Trophoblast cell (in vitro differentiated cells and primary cell): Measurements from ENCODE around the gene ARHGAP42.
"Not testable (repeated sequence)": the region's sequence is repeated elsewhere in the genome, so short reads cannot be mapped to it uniquely, and the experiment has no call there.

Experiments
- DNase-seq, 2 donors: peaks; one replicate each; pipeline ENCODE4 v3.0.0-alpha.2; 2016
- H2AFZ ChIP-seq: 2 replicates; pipeline ENCODE4 v1.6.1; 2013; ENCODE audit warnings: low read length, moderate library complexity, mild to moderate bottlenecking; ENCODE audit not compliant: insufficient read depth, poor library complexity
- H2AK5ac ChIP-seq: 2 replicates; pipeline ENCODE4 v1.6.1; 2013; ENCODE audit warnings: mild to moderate bottlenecking, low read length
- H2BK120ac ChIP-seq: 2 replicates; pipeline ENCODE4 v1.6.1; 2013; ENCODE audit warnings: low read length, mild to moderate bottlenecking, moderate library complexity; ENCODE audit not compliant: insufficient read depth, poor library complexity
- H2BK12ac ChIP-seq: 2 replicates; pipeline ENCODE4 v1.6.1; 2013; ENCODE audit warnings: mild to moderate bottlenecking, low read length, moderate library complexity
- H2BK5ac ChIP-seq: 2 replicates; pipeline ENCODE4 v1.6.1; 2013; ENCODE audit warnings: low read length, low read depth, moderate library complexity, mild to moderate bottlenecking; ENCODE audit not compliant: poor library complexity
- H3K14ac ChIP-seq: 2 replicates; pipeline ENCODE4 v1.6.1; 2013; ENCODE audit warnings: mild to moderate bottlenecking, low read length
- H3K18ac ChIP-seq: 2 replicates; pipeline ENCODE4 v1.6.1; 2013; ENCODE audit warnings: mild to moderate bottlenecking, low read length
- H3K23ac ChIP-seq: 2 replicates; pipeline ENCODE4 v1.6.1; 2013; ENCODE audit warnings: low read length
- H3K27ac ChIP-seq: 2 replicates; pipeline ENCODE4 v1.5.1; 2013; ENCODE audit warnings: low read depth, mild to moderate bottlenecking, inconsistent platforms, low read length, moderate library complexity
- H3K27me3 ChIP-seq: 2 replicates; pipeline ENCODE4 v1.6.1; 2013; ENCODE audit warnings: inconsistent platforms, mild to moderate bottlenecking, low read length, moderate library complexity; ENCODE audit not compliant: insufficient read depth
- H3K36me3 ChIP-seq, 2 experiments: 1 replicate in 1 of 2; 2 replicates in 1 of 2; pipeline ENCODE4 v1.6.1; 2013; ENCODE audit warnings: low read length in 2 of 2, mild to moderate bottlenecking in 2 of 2, moderate library complexity in 1 of 2; ENCODE audit not compliant: insufficient read depth in 2 of 2, control insufficient read depth in 1 of 2
- H3K4ac ChIP-seq: 2 replicates; pipeline ENCODE4 v1.6.1; 2013; ENCODE audit warnings: low read depth, mild to moderate bottlenecking, low read length, moderate library complexity
- H3K4me1 ChIP-seq, 2 experiments: 1 replicate in 1 of 2; 2 replicates in 1 of 2; pipeline ENCODE4 v1.6.1; 2013; ENCODE audit warnings: low read length in 2 of 2, mild to moderate bottlenecking in 2 of 2, moderate library complexity in 1 of 2; ENCODE audit not compliant: insufficient read depth in 2 of 2, control insufficient read depth in 1 of 2
- H3K4me2 ChIP-seq: 2 replicates; pipeline ENCODE4 v1.6.1; 2013; ENCODE audit warnings: inconsistent platforms, mild to moderate bottlenecking, low read length, moderate library complexity
- H3K4me3 ChIP-seq: 2 replicates; pipeline ENCODE4 v1.5.1; 2013; ENCODE audit warnings: mild to moderate bottlenecking, low read depth, low read length, inconsistent platforms
- H3K79me1 ChIP-seq: one replicate; pipeline ENCODE4 v1.6.1; 2013; ENCODE audit warnings: low read length
- H3K79me2 ChIP-seq: 2 replicates; pipeline ENCODE4 v1.6.1; 2013; ENCODE audit warnings: low read length, mild to moderate bottlenecking; ENCODE audit not compliant: control insufficient read depth, insufficient read depth, poor library complexity
- H3K9ac ChIP-seq: 2 replicates; pipeline ENCODE4 v1.6.1; 2013; ENCODE audit warnings: mild to moderate bottlenecking, low read length
- H3K9me3 ChIP-seq: 2 replicates; pipeline ENCODE4 v1.6.1; 2013; ENCODE audit warnings: low read depth, mild to moderate bottlenecking, control low read depth, inconsistent platforms, low read length; ENCODE audit not compliant: insufficient read depth
- H4K12ac ChIP-seq: 2 replicates; pipeline ENCODE4 v1.6.1; 2013; ENCODE audit warnings: low read depth, mild to moderate bottlenecking, low read length, moderate library complexity
- H4K8ac ChIP-seq: 2 replicates; pipeline ENCODE4 v1.6.1; 2013; ENCODE audit warnings: low read depth, mild to moderate bottlenecking, low read length, moderate library complexity
- H4K91ac ChIP-seq: one replicate; pipeline ENCODE4 v1.6.1; 2013; ENCODE audit warnings: low read depth, mild to moderate bottlenecking, low read length, moderate library complexity
- WGBS: extraction: QIAGEN DNeasy Blood & Tissue Kit; methylation state at CpG from one replicate; pipeline ENCODE4 v1.1.7; 2013; ENCODE audit warnings: missing lambda C conversion rate; ENCODE audit not compliant: insufficient read length, insufficient coverage; ENCODE audit errors: extremely low coverage; 5-methylcytosine and 5-hydroxymethylcytosine counted together

ARHGAP42 gene

GRCh38 chr11:100892886-100893285 is 205.8 kb downstream of the ARHGAP42 start:
- no CpG with 5 or more reads among the region's 1 CpG for WGBS
- H3K36me3 ChIP-seq, result no peaks in the 10 kb centered on the region

GRCh38 chr11:100895449-100895848 is 208.4 kb downstream of the ARHGAP42 start:
- Histone ChIP-seq H3K27ac (no peak overlapping the region), H2BK5ac (no peak overlapping the region), H3K79me1 (no peaks in the 10 kb centered on the region), H3K4me3 (no peak overlapping the region), H4K8ac (no peak overlapping the region), H2AK5ac (no peak overlapping the region), H3K9me3 (no peaks in the 10 kb centered on the region), H3K18ac (no peak overlapping the region), H3K4me1 (peaks cover 0 to 2% of the 10 kb centered on the region in 2 experiments), H3K4me2 (no peak overlapping the region), H3K9ac (no peak overlapping the region), H3K4ac (no peak overlapping the region), H3K14ac (no peak overlapping the region), H4K91ac (no peak overlapping the region), H3K23ac (no peak overlapping the region), H3K79me2 (no peaks in the 10 kb centered on the region), H4K12ac (no peak overlapping the region), H3K36me3 (no peaks in the 10 kb centered on the region), H2AFZ (no peak overlapping the region), H2BK120ac (no peak overlapping the region), H2BK12ac (peak overlapping the region; percentile 45), H3K27me3 (no peaks in the 10 kb centered on the region)
- DNase-seq, result no peak
- no CpG with 5 or more reads among the region's 1 CpG for WGBS

More at GRCh38 chr11:100892886-100893285, 205.8 kb downstream of the ARHGAP42 start:
- Histone ChIP-seq H3K79me2 (no peaks in the 10 kb centered on the region), H2AFZ (no peak overlapping the region), H3K18ac (no peak overlapping the region), H3K4me3 (no peak overlapping the region), H3K27ac (no peak overlapping the region), H4K12ac (no peak overlapping the region), H3K4me2 (no peak overlapping the region), H2AK5ac (no peak overlapping the region), H4K8ac (no peak overlapping the region), H3K9me3 (no peaks in the 10 kb centered on the region), H2BK120ac (no peak overlapping the region), H3K4ac (no peak overlapping the region), H3K9ac (no peak overlapping the region), H3K79me1 (no peaks in the 10 kb centered on the region), H3K27me3 (no peaks in the 10 kb centered on the region), H2BK5ac (no peak overlapping the region), H4K91ac (no peak overlapping the region), H3K14ac (no peak overlapping the region), H2BK12ac (no peak overlapping the region), H3K4me1 (peaks cover 0 to 2% of the 10 kb centered on the region in 2 experiments), H3K23ac (no peak overlapping the region)
- DNase-seq, result no peak

- not testable (repeated sequence) for H3K4me3 ChIP-seq, H2BK5ac ChIP-seq, H3K36me3 ChIP-seq, H3K18ac ChIP-seq, H3K9me3 ChIP-seq, DNase-seq, H3K4ac ChIP-seq, H4K91ac ChIP-seq, H3K9ac ChIP-seq, H4K8ac ChIP-seq, H2BK120ac ChIP-seq, H3K4me1 ChIP-seq, H4K12ac ChIP-seq, H3K79me2 ChIP-seq, H3K27ac ChIP-seq, H3K14ac ChIP-seq, H3K79me1 ChIP-seq, H3K4me2 ChIP-seq, H3K27me3 ChIP-seq, H2AFZ ChIP-seq, H2AK5ac ChIP-seq, H3K23ac ChIP-seq, H2BK12ac ChIP-seq
- WGBS, result no CpG with 5 or more reads among the region's 1 CpG
Observed at GRCh38 chr11:100895976-100896375, 208.9 kb downstream of the ARHGAP42 start.

GRCh38 chr11:100901471-100901870 is 214.4 kb downstream of the ARHGAP42 start:
- DNase-seq, H3K9me3 ChIP-seq, H2BK12ac ChIP-seq, H2BK5ac ChIP-seq, H4K12ac ChIP-seq, H3K27me3 ChIP-seq, H3K4me3 ChIP-seq, H4K8ac ChIP-seq, H3K4me2 ChIP-seq, H3K36me3 ChIP-seq, H2BK120ac ChIP-seq, H3K4me1 ChIP-seq, H3K79me1 ChIP-seq, H3K18ac ChIP-seq, H3K23ac ChIP-seq, H2AK5ac ChIP-seq, H3K4ac ChIP-seq, H3K9ac ChIP-seq, H3K79me2 ChIP-seq, H4K91ac ChIP-seq, H3K14ac ChIP-seq, H3K27ac ChIP-seq, H2AFZ ChIP-seq: not testable (repeated sequence)
- WGBS, result no CpG with 5 or more reads among the region's 5 CpGs
